GM19467 (cell line): ENCODE measurements around the gene C1GALT1.
A peak's percentile ranks its signal among the peaks of the same experiment; 100 is the strongest.
"Not testable (repeated sequence)": the region's sequence is repeated elsewhere in the genome, so short reads cannot be mapped to it uniquely, and the experiment has no call there.

Experiments
- ATAC-seq: cut with Tn5 transposase; IDR thresholded peaks from one replicate; pipeline ENCODE4 v1.9.1; 2021; ENCODE audit warnings: mild to moderate bottlenecking, moderate library complexity; ENCODE audit not compliant: unreplicated experiment

Gene C1GALT1

DNA sequence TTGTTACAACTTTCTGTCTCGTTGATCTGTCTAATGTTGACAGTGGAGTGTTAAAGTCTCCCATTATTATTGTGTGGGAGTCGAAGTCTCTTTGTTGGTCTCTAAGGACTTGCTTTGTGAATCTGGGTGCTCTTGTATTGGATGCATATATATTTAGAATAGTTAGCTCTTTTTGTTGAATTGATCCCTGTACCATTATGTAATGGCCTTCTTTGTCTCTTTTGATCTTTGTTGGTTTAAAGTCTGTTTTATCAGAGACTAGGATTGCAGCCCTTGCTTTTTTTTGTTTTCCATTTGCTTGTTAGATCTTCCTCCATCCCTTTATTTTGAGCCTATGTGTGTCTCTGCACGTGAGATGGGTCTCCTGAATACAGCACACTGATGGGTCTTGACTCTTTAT, 17.2 kb downstream of the C1GALT1 start:
- not testable (repeated sequence) for ATAC-seq

DNA sequence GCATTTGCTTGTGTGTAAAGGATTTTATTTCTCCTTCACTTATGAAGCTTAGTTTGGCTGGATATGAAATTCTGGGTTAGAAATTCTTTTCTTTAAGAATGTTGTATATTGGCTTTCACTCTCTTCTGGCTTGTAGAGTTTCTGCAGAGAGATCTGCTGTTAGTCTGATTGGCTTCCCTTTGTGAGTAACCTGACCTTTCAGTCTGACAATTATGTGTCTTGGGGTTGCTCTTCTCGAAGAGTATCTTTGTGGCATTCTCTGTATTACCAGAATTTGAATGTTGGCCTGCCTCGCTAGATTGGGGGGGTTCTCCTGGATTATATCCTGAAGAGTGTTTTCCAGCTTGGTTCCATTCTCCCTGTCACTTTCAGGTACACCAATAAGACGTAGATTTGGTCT, 17.9 kb downstream of the C1GALT1 start:
- not testable (repeated sequence) for ATAC-seq

DNA sequence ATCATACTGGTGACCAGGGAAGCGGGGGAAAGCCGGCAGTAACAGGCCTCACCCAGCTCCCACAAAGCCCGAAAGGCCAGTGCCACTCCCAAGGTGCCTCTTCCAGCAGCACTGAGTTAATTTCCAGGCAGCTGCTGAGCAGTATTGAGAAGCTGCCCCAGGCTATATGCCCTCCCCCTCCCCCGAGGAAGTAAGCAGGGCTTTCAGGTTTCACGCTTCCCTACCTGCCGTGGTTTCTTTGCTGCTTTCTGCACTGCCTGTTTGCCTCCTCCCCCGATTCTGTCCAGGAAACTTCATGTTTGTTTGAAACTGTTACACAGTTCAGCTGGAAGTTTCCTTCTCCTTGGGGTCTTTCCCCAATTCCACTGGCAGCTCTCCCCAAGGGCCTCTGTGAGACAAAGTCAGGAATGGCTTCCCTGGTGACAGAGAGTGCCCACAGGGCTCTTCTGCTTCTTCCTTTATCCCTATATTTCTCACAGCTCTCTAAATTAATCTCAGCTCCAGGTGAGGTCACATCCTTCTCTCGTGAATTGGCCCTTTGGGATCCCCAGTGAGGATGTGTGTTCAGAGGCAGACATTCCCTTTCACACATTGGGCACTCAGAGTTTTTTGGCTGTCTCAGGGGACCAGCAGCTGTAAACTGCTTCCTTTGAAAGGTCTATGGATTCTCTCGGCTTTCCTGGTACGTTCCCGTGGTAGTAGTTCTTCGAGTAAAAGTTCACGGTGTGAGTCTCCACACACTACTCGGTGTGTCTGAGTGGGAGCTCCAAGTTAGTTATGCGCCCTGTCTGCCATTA, 19.4 kb downstream of the C1GALT1 start:
- peak; percentile 98 for ATAC-seq

DNA sequence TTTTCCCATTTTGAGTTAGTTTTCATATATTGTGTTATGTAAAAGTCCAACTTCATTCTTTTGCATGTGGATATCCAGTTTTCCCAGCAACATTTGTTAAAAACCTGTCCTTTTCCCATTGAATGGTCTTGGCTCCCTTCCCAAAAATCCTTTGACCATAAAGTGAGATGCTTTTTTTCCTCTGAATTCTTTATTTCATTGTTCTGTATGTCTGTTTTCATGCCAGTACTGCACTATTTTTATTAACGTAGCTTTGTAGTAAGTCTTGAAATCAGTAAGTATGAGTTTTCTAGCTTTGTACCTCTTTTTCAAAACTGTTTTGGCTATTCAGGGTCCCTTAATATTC, 20.0 kb downstream of the C1GALT1 start:
- no peak for ATAC-seq

DNA sequence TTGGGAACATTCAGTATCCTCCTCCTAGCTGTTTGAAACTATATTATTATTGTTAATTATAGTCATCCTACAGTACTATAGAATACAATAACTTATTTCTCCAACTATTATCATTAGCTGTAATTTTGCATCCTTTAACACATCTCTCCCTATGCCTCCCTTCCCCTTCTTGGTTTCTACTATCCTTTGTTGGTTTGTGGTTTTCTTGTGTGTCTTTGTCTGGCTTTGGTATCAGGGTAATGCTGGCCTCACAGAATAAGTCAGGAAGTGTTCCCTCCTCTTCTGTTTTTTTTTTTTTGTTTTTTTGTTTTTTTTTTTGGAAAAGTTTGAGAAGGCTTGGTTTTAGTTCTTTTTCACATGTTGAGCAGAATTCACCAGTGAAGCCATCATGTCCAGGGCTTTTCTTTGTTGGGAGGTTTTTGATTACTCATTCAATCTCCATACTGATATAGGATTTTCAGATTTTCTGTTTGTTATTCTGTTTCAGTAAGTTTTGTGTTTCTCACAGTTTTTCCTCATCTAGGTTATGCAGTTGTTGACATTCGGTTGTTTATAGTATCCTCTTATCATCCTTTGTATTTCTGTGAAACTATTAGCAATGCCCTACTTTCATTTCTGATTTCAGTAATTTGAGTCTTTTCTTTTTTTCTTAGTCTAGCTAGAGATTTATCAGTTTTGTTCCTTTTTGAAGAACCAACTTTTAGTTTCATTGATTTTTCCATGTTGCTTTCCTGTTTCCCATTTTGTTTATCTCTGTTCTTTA, 21.6 kb downstream of the C1GALT1 start:
- no peak for ATAC-seq

DNA sequence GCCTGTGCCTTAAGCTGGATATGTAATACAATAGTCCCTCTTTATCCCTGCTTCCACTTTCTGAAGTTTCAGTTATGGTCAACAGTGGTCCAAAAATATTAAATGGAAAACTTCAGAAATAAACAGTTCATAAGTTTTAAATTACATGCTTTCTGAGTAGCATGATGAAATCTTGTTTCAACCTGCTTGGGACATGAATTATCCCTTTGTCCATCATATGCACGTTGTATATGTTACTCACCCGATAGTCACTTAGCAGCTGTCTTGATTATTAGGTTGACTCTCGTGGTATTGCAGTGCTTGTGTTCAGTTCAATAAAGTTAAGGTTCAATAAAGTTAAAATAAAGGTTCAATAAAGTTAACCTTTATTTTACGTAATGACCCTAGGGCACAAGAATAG, 25.5 kb downstream of the C1GALT1 start:
- ATAC-seq, result no peak

DNA sequence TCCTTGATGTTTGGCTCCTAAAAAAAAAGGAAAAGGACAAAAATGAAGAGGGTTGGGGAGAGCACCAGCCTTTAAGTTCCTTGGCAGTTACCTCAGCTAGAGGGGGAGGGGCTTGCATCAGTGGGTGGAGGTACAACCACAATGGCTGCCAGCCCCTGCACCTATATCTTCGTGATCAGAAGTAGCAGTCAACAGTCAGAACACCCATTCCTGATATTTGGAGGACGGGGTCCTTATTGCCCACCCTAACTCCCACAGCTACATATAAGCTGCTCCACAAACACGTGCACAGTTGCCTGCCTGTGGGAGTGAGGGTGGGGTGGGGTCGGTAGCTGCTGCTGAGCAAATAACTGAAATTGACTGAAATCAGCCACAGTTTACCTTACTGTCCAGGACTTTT, 26.2 kb downstream of the C1GALT1 start:
- no peak for ATAC-seq

DNA sequence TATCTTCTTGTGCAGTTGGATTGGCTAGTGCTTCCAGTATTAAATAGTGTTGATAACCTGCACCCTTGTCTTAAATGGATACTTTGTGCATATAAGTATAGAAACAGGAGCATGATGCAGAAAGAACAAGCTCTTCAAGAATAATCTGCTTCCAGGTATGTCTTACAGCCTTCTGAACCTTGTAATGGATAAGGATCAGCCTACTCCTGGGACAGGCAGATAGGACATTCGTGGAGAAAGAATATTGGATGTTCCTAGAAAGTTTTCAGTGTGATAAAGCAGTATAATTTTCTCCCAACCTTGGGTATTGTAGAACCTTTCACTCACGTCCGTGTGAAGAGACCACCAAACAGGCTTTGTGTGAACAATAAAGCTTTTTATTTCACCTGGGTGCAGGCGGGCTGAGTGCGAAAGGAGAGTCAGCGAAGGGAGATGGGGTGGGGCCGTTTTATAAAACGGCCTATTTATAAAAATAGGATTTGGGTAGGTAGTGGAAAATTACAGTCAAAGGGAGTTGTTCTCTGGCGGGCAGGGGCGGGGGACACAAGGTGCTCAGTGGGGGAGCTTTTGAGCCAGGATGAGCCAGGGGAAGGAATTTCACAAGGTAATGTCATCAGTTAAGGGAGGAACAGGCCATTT, 27.2 kb downstream of the C1GALT1 start:
- ATAC-seq, result no peak

DNA sequence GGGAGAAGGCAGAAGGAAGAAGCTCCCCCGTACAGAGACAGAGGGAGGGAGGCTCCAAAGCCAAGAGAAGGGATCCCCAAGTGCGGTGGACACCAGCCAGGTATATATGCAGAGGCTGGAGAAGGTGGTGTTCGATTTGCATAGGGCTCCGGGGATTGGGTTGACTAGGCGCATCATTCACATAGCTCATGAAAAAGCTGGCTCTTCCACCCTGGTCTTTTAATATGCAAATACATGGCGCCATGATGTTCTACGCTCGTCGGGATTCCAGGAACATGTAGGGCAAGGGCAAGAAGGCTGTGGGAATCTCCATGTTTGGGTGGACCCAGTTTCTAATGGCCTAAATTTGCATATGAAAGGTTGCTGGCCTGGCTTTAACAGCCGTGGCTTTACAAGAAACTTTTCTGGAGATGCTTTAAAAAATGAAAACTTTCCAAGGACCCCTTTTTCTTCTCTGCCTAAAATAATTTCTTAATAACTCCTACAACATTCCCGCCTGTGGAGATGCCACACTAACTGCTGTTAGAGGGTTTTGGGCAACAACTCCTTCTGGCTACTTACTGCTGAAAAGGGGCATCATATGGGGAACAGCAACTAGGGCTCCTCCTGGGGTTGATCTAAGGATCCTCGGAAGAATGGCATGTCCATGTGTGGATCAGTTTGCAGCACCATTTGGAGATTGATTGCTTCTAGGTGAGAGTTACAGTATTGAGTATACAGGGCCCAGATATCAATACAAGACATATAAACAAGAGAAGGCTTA, 28.3 kb downstream of the C1GALT1 start:
- no peak for ATAC-seq

DNA sequence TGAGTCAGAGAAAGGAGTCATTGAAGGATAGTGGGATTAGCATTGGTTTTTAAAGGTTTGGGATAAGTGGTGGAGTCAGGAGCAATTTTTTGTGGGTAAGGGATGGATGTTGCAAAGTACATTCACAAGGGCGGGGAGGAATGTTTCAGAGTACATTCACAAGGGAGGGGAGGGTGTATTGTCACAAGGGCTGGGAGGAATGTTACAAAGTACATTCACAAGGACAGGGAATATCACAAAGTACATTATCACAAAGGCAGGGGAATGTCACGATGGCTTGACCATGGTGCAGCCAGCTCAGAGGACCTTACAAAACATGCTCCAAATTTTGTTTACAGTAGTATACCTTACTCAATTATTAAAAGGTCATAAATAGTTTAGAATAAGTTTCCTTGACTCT, 30.3 kb downstream of the C1GALT1 start:
- ATAC-seq, result no peak

DNA sequence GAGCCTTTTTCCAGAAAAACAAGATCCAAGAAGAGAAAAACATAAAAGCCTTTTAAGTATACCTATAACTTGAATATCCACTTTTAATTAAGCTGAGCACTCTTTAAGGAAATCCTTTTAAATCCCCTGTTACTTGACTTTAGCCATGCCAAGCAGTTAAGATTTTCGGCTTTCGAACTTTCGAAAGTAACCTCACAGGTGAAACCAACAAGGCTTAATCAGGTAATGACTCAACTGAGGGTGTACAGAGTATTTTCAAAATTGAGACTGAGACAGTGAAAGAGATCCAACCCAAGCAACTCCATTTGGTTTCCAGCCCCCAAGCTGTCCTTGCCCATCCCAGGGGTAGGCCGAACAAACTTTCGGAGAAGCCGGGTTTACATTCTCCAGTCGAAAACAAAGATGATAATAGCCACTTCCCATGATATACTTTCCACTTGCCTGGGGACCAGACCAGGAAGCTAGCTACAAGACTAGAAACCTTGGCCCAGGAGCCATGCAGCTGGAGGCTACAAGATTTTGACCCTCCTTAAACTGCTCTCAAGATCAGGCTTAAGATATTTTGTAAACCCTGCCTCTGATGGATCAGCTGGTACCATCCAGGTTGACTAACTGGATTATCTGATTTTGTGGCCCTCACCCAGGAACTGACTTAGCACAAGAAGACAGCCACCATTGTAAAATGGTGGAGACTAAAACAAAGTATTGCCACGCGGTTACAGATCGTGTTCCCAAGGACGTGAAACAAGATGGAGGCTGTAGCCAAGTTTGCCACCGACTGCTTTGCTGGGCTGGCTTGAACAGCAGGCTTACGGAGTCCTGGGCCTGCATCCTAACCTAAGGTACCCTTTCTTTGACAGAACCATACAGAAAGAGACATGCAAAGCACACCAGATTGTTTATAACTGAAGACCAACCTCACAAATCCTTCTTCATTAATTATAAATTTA, 32.3 kb downstream of the C1GALT1 start:
- no peak for ATAC-seq

DNA sequence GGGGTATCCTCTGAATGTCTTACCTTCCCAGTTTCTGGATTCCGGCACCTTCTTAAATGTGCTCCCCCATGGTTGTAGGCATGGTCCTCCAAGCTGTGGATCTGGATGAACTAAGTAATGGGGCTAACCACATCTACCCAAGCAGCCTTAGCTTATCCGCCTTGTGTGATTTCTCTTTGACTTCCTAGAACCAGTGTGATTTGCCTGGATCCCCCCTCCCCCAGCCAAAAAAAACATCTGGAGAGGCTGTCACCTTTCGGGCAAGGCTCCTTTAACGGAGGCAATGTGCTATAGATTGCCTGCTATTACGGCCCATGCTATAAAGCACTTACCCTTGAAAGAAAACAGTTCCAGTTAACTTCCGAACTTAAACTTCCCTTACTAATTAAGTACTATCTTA, 33.9 kb downstream of the C1GALT1 start:
- ATAC-seq, result no peak

DNA sequence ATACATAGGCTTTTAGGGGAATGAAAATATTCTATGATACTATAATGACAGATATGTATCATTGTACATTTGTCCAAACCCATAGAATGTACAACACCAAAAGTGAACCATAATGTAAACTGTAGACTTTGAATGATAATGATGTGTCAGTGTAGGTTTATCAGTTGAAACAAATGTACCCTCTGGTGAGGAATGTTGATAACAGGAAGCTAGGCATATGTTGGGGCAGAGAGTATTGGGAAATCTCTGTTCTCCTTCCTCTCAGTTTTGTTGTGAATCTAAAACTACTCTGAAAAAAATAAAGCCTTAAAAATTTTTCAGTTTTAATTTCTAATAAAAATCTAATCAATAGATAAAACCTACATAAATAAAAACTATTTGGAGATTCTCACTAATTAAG, 36.9 kb downstream of the C1GALT1 start:
- no peak for ATAC-seq

DNA sequence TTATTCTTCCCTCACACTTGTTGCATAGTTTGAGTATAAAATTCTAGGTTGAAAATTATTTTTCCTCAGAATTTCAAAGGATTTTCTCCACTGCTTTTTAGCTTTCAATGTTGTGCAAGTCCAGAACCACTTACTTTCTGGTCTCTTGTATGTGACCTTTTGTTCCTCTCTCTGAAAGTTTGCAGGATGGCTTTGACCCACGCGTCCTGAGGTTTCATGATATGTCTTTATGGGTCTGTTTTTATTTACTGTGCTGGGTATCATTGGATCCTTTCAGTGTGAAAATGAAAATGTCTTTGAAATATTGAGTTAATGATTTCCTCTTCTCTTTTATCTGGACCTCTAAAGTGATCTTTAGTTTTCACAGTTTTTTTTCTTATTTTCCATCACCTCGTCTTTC, 38.5 kb downstream of the C1GALT1 start:
- ATAC-seq, result no peak

DNA sequence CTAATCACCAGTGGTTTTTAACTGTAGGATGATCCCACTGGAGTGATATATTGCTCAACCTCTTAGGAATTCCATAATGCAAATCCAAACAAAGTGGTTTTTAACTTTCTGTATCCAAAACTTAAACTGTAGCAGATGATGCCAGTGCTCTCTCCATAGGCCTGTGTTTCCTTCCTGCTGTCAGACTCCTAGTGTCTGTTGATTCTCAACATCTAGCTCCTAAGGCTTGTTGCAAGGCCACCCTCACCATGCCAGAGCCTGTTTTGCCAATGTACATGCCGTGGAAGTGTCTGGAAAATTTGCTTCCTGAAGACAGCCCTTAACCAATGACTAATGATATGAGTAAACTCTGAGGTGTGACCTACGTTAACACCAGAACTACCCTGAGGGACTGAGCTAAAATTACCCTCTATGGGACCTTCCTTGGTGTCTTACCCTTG, 39.3 kb downstream of the C1GALT1 start:
- ATAC-seq, result no peak

DNA sequence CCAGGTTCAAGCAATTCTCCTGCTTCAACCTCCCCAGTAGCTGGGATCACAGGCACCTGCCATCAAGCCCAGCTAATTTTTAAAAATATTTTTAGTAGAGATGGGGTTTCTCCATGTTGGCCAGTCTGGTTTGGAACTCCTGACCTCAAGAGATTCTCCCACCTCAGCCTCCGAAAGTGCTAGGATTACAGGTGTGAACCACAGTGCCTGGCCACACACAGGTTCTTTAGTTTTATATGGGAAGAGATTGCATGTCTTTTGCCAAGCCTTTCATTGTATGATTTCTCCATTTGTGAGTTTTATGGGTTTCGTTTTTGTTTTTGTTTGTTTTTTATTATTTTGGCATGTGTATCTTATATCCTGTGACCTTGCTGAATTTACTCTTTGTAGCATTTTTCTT, 40.9 kb downstream of the C1GALT1 start:
- ATAC-seq, result no peak

DNA sequence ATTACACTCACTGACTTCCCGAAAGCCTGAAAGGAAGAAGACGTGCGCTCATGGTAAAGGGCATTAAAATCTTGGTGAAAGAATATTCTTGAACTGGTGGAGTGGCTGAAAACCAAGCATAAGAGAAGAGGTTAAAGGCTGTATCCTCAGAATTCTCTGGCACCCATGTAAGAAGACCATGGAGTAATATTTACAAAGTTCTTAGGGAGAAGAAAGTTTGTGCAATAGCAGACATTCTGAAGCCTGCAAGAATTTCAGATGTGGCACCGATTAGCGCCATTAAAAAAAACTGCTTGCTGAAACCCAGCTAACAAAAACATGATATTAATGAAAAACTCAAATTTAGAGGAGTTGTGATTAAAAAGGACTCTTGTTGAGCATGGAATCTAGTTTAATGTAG, 44.1 kb downstream of the C1GALT1 start:
- no peak for ATAC-seq

DNA sequence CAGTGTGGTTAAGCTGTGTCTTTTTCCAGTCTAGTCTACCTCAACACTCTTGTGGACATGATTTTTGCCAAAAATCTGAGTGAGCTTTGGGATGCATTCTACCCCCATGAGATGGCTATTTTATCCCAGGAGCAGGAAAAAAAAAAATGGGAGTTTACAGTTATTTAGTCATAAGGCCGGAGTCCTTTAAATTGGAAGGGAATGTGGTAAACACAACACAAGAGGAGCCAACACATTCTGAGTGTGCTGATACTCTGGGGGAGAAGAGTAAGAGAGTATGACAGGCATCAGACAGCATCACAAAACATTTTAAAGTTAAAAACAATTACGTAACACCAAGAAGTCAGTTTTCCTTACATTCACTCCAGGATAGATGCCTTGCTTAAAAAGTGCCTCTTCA, 46.1 kb downstream of the C1GALT1 start:
- ATAC-seq, result no peak

DNA sequence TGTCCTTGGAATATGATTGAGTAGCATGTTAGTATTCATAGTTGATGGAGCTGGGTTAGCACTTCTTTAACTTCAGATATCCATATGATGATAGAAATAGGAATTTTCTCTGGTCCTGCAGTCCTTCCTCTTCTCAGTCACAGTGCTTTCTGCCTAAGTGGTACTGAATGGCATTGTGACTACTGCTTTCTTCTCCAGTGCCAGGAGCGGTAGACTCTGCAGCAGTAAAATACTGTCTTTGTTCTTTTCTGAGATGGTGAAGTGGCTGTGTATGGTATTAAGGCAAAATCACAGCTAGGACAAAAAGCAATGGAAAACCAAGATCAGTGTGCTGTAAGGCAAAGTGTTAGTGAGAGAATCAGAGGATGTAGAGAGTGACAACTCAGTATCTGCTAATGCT, 46.6 kb downstream of the C1GALT1 start:
- ATAC-seq, result no peak

DNA sequence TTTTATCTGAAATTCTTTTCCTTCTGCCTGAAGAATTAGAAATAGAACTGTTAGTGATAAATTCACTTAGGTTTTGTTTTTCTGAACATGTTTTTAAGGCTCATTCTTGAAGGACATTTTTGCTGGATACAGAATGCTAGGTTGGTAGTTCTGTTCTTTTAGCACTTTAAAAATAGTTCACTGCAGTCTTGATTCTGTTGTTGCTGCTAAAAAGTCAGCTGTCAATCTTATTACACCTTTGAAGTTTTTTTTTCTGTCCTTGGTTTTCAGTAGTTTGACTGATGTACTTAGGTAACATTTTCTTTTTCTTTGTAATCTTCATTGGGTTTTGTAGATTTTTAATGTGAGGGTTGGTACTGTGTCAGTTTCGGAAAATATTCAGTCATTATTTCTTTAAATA, 48.7 kb downstream of the C1GALT1 start:
- ATAC-seq, result no peak
